AG20443 (cell line): ENCODE results near the gene TMA7.

Experiments used
- DNase-seq: peaks from one replicate; pipeline ENCODE4 v3.0.0; 2012; ENCODE audit warnings: low spot score, mixed read lengths

Gene TMA7

DNA sequence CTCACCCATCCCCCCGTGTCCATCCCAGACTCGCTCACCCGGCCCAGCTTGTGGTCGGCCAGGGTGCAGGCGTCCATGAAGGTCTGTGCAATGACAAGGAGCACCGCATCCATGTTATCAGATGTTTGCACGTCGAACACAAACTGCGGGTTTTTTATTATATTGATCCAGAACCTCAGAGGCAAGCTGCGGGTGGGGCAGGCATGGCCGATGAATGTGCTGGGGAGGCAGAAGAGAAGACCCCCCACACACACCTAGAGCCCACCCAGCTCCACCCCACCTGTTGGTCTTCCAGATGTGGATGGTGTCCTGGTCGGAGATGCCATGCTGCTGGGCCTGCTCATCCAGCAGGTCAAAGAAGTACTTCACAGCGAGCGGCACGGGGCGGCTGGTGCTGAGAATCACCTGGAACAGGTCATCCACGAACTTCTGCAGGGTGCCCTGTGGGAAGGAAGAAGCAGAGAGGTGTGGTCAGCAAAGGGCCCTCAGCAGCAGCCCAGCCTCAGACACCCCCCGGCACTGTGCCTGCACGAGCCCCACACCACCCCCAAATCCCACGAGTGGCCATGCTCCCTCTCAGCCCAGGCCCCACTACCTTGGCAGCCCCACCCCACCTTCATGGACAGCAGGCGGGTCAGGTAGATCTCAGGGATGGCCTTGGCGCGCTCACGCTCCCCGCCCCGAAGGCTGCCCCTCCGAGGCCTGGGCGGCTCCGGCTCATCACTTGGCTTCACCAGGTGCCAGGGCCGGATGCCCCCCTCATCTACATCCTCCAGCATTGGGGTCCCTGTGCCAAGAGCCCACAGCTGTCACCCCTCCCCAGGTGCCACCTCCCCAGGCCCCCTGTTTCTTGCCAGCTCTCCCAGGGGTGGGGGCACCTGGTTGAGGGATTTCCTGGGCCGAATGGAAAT lies 30.5 kb upstream of the TMA7 start:
- DNase-seq = no peak

GRCh38 chr3:48410205-48411040 lies 29.6 kb upstream of the TMA7 start:
- no peak for DNase-seq

DNA sequence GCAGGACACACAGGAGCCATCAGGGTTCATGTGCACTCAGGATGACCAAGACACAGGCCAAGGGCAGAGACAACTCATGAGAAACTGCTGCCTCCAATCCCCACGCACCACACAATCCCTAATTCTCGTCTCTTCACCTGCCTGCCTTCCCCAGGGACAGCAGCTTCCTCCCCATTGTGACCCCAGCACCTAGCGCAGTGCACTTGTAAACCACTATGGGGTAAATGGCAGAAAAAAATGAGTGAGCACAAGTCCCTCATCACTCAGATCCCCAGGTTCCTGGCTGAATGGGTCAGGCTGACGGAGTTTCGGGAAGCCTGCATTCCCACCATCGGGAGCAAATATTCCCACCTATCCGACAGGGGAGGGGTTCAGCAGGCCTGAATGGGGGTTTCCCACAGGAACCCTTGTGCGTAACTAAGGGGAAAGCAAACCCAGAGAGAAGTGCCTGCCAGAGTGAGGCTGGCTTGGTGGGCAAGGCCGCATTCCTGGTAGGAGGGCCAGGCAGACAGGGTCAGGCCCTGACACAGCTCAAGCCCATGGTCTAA lies 28.9 kb upstream of the TMA7 start:
- no peak for DNase-seq

DNA sequence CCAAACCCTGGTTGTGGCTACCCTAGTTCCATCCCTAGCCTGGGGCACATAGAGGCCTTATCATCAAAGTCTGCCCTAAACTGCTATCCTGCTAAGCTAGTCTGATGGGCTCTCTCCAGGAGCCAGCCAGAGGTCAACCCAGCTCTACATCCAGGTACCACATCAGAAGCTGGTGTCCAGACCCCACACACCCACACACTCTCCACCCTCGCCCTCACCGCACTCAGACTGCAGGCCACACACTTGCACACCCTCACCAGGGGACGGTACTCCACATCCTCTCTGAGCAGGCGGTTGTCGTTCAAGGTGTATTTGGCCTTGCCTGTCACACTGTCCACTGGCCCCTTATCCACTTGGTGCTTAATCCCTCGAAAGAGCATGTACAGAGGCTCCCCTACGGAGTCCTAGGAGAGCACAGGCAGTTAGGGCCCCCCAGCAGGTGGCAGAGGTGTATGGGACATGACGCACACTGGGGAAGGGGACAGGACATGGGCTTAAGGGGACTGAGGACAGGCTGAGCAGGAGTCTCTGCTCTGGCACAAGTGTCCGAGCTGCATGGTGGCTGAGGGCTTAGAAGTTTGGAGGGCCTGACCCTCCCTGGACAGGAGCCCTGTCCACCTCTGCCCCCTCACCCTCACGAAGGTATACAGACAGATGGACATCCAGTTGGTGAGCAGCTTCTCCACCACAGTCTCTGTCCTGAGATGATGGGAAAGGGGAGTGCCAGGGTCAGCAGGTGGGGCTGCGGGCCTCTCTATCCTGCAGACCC lies 28.3 kb upstream of the TMA7 start:
- DNase-seq = no peak

- no peak for DNase-seq
These were observed 27.6 kb upstream of the TMA7 start for GRCh38 chr3:48412375-48413001.

GRCh38 chr3:48413086-48413485 lies 27.0 kb upstream of the TMA7 start:
- no peak for DNase-seq

- no peak for DNase-seq
These were observed 26.4 kb upstream of the TMA7 start for GRCh38 chr3:48413611-48414010.

GRCh38 chr3:48414376-48415250 lies 25.4 kb upstream of the TMA7 start:
- no peak for DNase-seq

DNA sequence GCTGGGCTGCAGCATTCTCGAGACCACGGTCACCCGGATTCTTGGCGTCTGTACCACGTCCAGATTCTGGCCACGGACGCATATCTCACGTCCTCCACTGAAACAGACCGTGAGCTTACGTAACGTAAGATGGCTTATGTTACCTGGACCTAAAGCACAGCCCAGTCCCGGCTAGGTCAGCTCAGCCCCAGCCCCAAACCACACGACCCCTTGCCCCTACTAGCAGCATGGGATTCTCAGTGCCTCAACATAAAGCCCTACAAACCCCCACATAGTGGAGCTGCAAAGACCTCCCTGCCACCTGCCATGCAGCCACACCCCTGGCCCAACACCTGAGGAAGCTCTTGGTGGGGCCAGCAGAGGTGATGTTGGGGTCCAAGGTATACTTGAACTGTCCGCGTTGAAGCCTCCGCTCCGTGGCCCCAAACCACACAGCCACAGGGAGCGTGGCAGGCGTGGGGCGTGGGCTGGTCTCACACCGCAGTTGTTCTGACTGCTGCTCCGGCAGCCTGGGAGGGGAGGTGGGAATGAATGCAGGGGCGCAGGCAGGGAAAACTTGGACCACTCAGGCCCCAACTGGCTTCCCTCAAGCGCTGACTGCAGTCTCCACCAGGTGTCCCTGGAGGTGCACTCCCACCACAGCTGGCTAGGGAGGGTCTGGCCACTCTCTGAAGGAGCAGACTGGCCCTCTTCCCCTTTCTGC lies 24.7 kb upstream of the TMA7 start:
- no peak for DNase-seq

- DNase-seq = no peak
These were observed 24.0 kb upstream of the TMA7 start for GRCh38 chr3:48416091-48416505.

GRCh38 chr3:48416546-48416945 lies 23.5 kb upstream of the TMA7 start:
- DNase-seq = no peak

DNA sequence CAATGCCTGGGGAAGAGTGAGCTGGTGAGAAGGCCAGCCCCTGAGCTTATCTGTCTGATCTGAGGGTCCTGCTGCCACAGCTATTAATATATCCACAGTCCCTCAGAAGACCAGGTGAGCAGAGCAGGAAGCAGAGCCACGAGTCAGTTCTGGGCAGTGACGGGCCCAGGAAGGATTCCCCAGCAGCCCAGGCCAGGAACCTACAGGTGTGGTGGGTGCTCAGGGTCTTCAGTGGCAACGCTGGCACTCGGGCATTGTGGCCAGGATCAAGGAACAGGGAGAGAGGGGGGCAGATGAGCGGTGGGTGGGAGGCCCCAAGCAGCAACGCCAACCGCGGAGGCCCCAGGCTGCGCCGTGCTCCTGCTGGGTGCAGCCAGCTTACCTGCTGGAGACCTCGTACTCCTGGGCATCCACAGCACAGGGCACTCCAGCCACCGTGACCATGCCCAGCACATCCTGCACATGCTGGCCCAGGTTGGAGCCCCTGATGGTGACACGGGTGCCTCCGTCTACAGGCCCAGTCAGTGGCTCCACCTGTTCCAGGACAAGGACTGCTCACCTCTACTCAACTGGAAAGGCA lies 22.4 kb upstream of the TMA7 start:
- DNase-seq = no peak

DNA sequence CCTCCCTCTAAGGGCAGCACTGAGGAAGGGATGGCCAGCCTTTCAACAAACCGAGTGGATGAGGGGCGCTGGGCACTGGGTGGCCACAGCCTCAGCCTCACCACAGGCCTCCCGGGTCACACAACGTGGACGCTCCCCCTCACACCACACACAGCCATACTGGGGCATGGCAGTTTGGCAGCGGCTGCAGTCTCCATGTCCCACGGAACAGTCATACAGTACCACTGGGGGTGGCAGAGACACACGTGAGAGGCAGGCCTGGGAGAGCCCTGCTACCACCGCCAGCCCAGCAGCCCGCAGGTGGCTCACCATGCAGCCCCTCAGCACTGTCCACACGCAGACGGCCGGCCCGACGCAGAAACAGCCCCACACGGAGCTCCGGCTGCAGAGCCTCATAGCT lies 21.9 kb upstream of the TMA7 start:
- no peak for DNase-seq

DNA sequence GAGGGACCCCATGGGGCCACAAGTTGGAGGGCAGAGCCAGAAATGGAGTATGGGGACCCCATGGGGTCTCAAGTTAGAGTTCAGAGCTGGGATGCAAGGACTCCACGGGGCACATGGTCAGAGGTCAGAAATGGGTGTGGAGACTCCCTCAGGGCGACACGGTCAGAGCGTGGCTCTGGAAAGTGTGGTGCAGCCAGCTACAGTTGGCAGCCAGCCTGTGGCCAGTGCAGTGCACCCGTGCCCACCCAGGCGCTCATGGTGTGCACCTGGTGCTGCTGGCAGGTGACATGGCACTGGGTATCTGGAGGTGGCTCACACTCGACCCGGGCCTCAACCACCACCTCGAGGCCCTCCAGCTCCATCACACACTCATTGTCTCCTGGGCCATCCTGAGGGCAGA lies 21.4 kb upstream of the TMA7 start:
- DNase-seq = no peak

GRCh38 chr3:48419149-48419548 lies 20.9 kb upstream of the TMA7 start:
- DNase-seq = no peak

DNA sequence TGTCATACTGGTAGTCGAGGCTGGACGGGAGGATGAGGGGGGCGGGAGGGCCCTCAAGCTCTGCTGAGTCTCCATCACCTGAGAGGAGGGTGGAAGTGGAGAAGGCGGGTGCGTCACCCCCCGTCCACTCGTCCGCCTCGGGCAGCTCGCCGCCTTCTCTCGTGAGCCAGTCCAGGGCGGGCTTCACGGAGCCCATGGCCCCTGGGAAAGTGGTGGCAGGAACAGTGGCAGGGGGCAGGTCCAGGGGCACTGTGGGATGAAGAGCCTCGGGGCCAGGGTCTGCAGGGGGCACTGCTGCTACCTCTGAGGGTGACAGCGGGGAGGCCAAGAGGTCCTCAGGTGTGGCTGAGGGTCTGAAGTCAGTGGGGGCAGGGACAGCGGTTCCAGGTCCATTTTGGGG lies 20.5 kb upstream of the TMA7 start:
- no peak for DNase-seq

GRCh38 chr3:48420561-48420960 lies 19.5 kb upstream of the TMA7 start:
- no peak for DNase-seq

DNA sequence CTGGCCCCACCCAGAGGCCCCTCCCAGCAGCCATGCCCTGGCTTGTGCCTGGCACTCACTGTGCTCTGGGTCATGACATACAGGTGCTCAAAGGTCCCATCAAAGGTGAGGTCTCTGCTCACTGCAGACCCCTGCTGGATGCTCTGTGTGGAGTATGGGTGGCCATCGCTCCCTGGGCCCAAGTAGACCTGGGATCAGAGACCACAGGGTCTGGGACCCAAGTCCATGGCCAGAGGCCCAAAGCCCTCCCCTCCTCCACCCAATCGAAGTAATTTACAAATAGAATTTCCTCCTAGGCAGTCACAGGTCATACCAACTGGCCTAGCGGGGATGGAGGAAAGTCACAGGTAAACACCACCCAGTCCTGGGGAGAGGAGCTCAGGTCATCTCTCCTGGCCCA lies 17.8 kb upstream of the TMA7 start:
- no peak for DNase-seq

DNA sequence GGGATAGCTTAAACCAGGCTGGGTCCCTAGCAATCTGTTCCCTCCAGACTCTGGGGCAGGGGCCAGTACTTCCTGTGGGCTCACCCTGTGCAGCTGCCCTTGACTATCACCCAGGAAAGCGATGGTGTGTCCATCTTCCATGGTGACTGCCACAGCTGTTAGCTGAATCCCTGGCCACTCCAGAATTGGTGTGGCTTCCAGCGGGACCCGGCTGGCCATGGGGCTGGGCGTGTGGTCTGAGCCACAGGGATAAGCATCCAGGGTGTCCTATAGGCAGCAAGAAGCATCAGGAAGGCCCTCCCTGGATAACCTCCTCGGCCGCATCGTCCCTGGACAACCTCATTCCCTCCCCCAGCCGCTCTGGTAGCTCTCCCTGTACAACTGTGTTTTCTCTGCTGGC lies 17.4 kb upstream of the TMA7 start:
- no peak for DNase-seq
